ENCODE data around the gene MKNK1. TPM values are rescaled to one million over a fixed set of nuclear protein-coding genes. Genes with fewer than 3 reads are reported as not detected.

Gene MKNK1
- total RNA-seq, 1 experiment from 2014 or later, result 12.9 TPM

DNA sequence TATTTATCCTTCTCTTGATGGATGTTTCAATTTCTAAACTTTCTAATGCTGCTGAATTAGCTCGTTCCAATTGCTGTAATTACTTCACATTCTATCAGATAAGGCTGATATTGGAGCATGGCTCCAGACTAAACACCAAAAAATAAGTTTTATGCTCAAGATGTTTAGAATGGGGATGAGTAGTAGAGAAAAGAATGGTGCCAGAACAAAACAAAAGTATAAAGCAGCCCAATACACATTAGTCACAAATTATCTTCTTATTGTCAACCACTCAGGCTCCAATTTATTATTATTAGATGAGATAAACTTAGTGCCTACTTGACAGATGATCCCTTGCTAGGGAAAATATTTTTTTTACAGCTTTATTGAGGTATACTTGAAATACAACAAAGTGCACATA lies 42.3 kb upstream of the MKNK1 start:
- H3K23me2 ChIP-seq (ENCODE audit: insufficient read length, low read depth, low read length, poor library complexity, severe bottlenecking), result no peaks in the 10 kb centered on the region
- H3K18ac ChIP-seq (ENCODE audit: insufficient read length, low read depth, low read length), result no peak overlapping the region
- H2BK15ac ChIP-seq (ENCODE audit: low read depth, low read length), result no peak overlapping the region
- no peak for DNase-seq
- WGBS (ENCODE audit: extremely low coverage, insufficient read length, low lambda C conversion rate), result no CpG with 5 or more reads among the region's 1 CpG
- no peak overlapping the region for H3K4ac ChIP-seq (ENCODE audit: low read depth, low read length)
- H4K5ac ChIP-seq (ENCODE audit: insufficient read length, low read depth, low read length), result no peak overlapping the region
- H3T11ph ChIP-seq (ENCODE audit: low read length), result no peak overlapping the region
- no peaks in the 10 kb centered on the region for H3K27me3 ChIP-seq (ENCODE audit: insufficient read depth, low read length)
- Mint-ChIP-seq H3K27ac (no peak overlapping the region), H3K36me3 (ENCODE audit: insufficient read depth in 1 of 3, low read depth in 3 of 3) (peaks cover 22 to 40% (median 34%) of the 10 kb centered on the region in 3 experiments), H3K4me1 (no peaks in the 10 kb centered on the region), H3K27me3 (ENCODE audit: low read depth) (no peaks in the 10 kb centered on the region), H3K9me3 (peaks cover 3 to 10% of the 10 kb centered on the region in 2 experiments; a peak in 3 of 5 replicates), H3K4me3 (no peak overlapping the region)
- no peak overlapping the region for H2AFZ ChIP-seq (ENCODE audit: low read length)
- no peaks in the 10 kb centered on the region for H3K9me3 ChIP-seq (ENCODE audit: control insufficient read depth, low read depth, low read length)
- no peak overlapping the region for H4K8ac ChIP-seq (replicated peaks; ENCODE audit: insufficient read length, low read depth, low read length)
- no peak overlapping the region for H3K23ac ChIP-seq (ENCODE audit: insufficient read length, low read depth, low read length)
- no peak overlapping the region for H4K91ac ChIP-seq (ENCODE audit: insufficient read length, low read depth, low read length)
- no peak overlapping the region for H2AK5ac ChIP-seq (ENCODE audit: insufficient read length, low read length)
- H3K27ac ChIP-seq (ENCODE audit: insufficient read length, low read depth, low read length), result no peak overlapping the region
- no peaks in the 10 kb centered on the region for H3K79me2 ChIP-seq (ENCODE audit: insufficient read depth, low read length)
- no peaks in the 10 kb centered on the region for H4K20me1 ChIP-seq (ENCODE audit: control insufficient read depth, insufficient read depth, insufficient read length)
- H3K9ac ChIP-seq (ENCODE audit: extremely low read depth, insufficient read length, low read length), result no peak overlapping the region
- H2BK5ac ChIP-seq (ENCODE audit: insufficient read length, low read length), result no peak overlapping the region
- no peak overlapping the region for H2BK120ac ChIP-seq (ENCODE audit: low read depth, low read length, poor library complexity, severe bottlenecking)
- no peaks in the 10 kb centered on the region for H3K79me1 ChIP-seq (ENCODE audit: insufficient read depth, low read depth, low read length, poor library complexity, severe bottlenecking)
- no peaks in the 10 kb centered on the region for H3K4me1 ChIP-seq (ENCODE audit: insufficient read depth, low read length)
- no peak for TF ChIP-seq CTCF (conservative IDR thresholded peaks at IDR 0.05)
- H2BK20ac ChIP-seq (ENCODE audit: low read depth, low read length, poor library complexity, severe bottlenecking), result no peak overlapping the region
- H3K56ac ChIP-seq (ENCODE audit: insufficient read length, low read depth, low read length), result no peak overlapping the region
- no peak overlapping the region for H3K14ac ChIP-seq (ENCODE audit: insufficient read depth, low read length)
- no peak overlapping the region for H2BK12ac ChIP-seq (ENCODE audit: insufficient read length, low read depth, low read length)
- no peak overlapping the region for H3K4me2 ChIP-seq (ENCODE audit: insufficient read depth, insufficient read length, low read length)

Data from H9 (cell line).